Heart right ventricle (tissue), 16 donors: ENCODE measurements around the gene RAB11FIP2. TPM values are rescaled to one million over a fixed set of nuclear protein-coding genes. Genes with fewer than 3 reads are reported as not detected.

Experiments
- ATAC-seq, 8 donors: fragments of 200-7000 bp; cut with Tn5 transposase; one replicate each; pipeline ENCODE4 v1.9.1; 2020; ENCODE audit warnings: mild to moderate bottlenecking in 8 of 8, moderate library complexity in 8 of 8, moderate number of reproducible peaks in 1 of 8
- DNase-seq, 2 donors: peaks; one replicate each; pipeline ENCODE4 v3.0.0-alpha.2; 2020
- H3K27ac ChIP-seq, 10 donors: fragments of 200-600 bp; sonication (generic) in 2 of 10; one replicate each; pipeline versions ENCODE4 v1.5.0 to v1.8.0; 2020 to 2022; ENCODE audit warnings: mild to moderate bottlenecking in 3 of 10
- H3K27me3 ChIP-seq, 7 donors: fragments of 200-600 bp; one replicate each; pipeline ENCODE4 v1.8.0; 2021 to 2022; ENCODE audit warnings: mild to moderate bottlenecking in 2 of 7
- H3K36me3 ChIP-seq, 9 donors: fragments of 200-600 bp; sonication (generic) in 1 of 9; one replicate each; pipeline versions ENCODE4 v1.5.0 to v1.8.0; 2020 to 2022; ENCODE audit warnings: mild to moderate bottlenecking in 2 of 9
- H3K4me1 ChIP-seq, 9 donors: fragments of 200-600 bp; sonication (generic) in 1 of 9; one replicate each; pipeline versions ENCODE4 v1.5.0 to v1.8.0; 2020 to 2022; ENCODE audit warnings: mild to moderate bottlenecking in 4 of 9
- H3K4me3 ChIP-seq, 10 donors: fragments of 200-600 bp; sonication (generic) in 2 of 10; one replicate each; pipeline versions ENCODE4 v1.5.0 to v1.8.0; 2020 to 2022; ENCODE audit warnings: mild to moderate bottlenecking in 7 of 10, moderate library complexity in 2 of 10
- H3K9me3 ChIP-seq, 11 donors: fragments of 200-600 bp in 10 of 11; sonication (generic) in 2 of 11; one replicate each; pipeline versions ENCODE4 v1.5.0 to v1.8.0; 2013 to 2022; ENCODE audit warnings: mild to moderate bottlenecking in 2 of 11, control low read depth in 1 of 11, moderate library complexity in 1 of 11
- WGBS, 2 donors: extraction: QIAGEN DNeasy Blood & Tissue Kit; methylation state at CpG; one replicate each; pipeline ENCODE4 v1.1.7; 2013; ENCODE audit warnings: inconsistent platforms in 1 of 2; 5-methylcytosine and 5-hydroxymethylcytosine counted together
- intact Hi-C, 10 donors: fragments of 100-400 bp; cut with DNase I; formaldehyde crosslinking; loops; one replicate each; pipeline versions ENCODE4 v1.11.1 to v1.14.2; 2022
- polyA plus RNA-seq, 2 donors: library from polyadenylated mRNA; stranded (reverse); fragments of 200-250 nt; gene quantifications; one replicate each; pipeline ENCODE4 v1.2.3, GENCODE V29; 2013
- total RNA-seq, 10 donors: library from RNA; stranded (reverse); fragmentation: NEBNext Ultra II Directional in 3 of 10; extraction: Animal tissue kit (Norgen Biotek cat#: 25700) in 3 of 10; gene quantifications; one replicate each; pipeline versions ENCODE4 v1.2.1 to v1.2.4, GENCODE V29; 2021 to 2023
- TF ChIP-seq, protein P1 (sequence below), 9 donors: fragments of 200-600 bp; sonication (generic) in 2 of 9; IDR thresholded peaks; one replicate each; pipeline versions ENCODE4 v1.5.0 to v1.8.0; 2021 to 2022; ENCODE audit warnings: antibody characterized with exemption in 9 of 9, mild to moderate bottlenecking in 5 of 9, moderate library complexity in 1 of 9
- donor health status: Arrhythmogenic right ventricular cardiomyopathy.
- donor health status: ischemic (EF 13 %, LVEDD 7.1; RV severe dilation, severe dysfunction).
- donor health status: healthy with polysubstance abuse.
- donor health status: DM: no; HTN: yes; CAD: no.
- donor health status: DM: no; HTN: no; CAD: no.
- donor health status: ischemic (EF 25% LVEDD 6.9; RV normal size, moderate dysfunction).
- donor health status: ischemic (EF 25% LVEDD 5.7; RV mildly dilated, moderate dysfunction).
- donor health status: healthy.
- donor health status: DM: yes; HTN: yes; CAD: no.
- donor health status: Ischemic cardiomyopathy.
- donor health status: ischemic (EF 35%, LVEDD 5.7; RV mildly dilated, moderate dysfunction).
- donor health status: nonischemic (EF 11% LVEDD 7.7; RV severe dilation, severe dysfunction).
- donor health status: DM: yes; HTN: yes; CAD: no.
- donor health status: PGD.
- donor health status: ischemic (EF 29% LVEDD 5.4; RV normal size, mild dysfunction).
- donor health status: nonischemic (EF 23%, LVEDD 6.1; RV moderate dilation, normal function).

The RAB11FIP2 gene
- total and polyA plus RNA-seq, 12 donors = 2.6 to 17.2 (median 13.6) TPM

DNA sequence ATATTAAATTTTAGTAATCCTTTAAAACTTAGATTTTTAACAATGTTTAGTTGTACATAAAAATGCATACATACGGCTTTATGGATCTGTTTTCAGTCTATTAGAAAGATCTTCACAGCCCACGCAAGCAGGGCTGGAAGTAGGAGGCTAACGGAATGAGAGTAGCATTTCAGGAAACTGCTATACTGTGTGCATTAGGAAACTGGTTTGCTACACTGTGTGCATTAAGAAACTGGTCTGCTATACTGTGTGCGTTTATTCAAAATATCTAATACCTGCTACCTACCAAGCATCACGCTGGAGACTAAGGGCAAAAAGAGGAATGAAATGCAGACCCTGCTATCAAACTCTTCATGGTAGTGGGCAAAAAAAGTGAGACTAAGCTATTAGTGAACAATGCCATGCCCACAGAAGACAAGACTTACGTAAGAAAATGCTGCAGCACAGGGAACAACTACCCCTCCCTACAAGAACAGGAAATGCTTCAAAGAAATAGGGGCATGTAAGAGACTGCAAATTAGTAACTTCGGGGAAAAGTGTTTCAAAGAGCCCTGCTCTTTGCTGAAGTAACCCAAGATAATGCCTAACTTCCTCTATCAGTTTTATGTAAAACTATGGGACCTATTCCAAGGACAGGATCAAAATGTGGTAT is 11.3 kb downstream of the RAB11FIP2 start:
- DNase-seq (no peak), ATAC-seq (peak in 3 of 8 donors; percentile 26 to 68 (median 42))
- Histone ChIP-seq H3K27ac (peak overlapping the region in 1 of 10 donors; percentile 58), H3K36me3 (peaks cover 0 to 41% (median 0%) of the 10 kb centered on the region in 9 donors), H3K4me3 (peak overlapping the region in 1 of 10 donors; percentile 7), H3K27me3 (no peaks in the 10 kb centered on the region), H3K9me3 (no peaks in the 10 kb centered on the region), H3K4me1 (peaks cover 0 to 44% (median 27%) of the 10 kb centered on the region in 9 donors)
- WGBS, 2 donors = 80 to 82% methylated on average over 7 of the region's 7 CpGs
- intact Hi-C loops = loop anchor here in 1 of 10 donors (5.0 kb wide), 1 partner anchor 312 kb away; no protein-coding TSS in a partner anchor
- TF ChIP-seq, protein P1, sequence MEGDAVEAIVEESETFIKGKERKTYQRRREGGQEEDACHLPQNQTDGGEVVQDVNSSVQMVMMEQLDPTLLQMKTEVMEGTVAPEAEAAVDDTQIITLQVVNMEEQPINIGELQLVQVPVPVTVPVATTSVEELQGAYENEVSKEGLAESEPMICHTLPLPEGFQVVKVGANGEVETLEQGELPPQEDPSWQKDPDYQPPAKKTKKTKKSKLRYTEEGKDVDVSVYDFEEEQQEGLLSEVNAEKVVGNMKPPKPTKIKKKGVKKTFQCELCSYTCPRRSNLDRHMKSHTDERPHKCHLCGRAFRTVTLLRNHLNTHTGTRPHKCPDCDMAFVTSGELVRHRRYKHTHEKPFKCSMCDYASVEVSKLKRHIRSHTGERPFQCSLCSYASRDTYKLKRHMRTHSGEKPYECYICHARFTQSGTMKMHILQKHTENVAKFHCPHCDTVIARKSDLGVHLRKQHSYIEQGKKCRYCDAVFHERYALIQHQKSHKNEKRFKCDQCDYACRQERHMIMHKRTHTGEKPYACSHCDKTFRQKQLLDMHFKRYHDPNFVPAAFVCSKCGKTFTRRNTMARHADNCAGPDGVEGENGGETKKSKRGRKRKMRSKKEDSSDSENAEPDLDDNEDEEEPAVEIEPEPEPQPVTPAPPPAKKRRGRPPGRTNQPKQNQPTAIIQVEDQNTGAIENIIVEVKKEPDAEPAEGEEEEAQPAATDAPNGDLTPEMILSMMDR (IDR thresholded peaks at IDR 0.05) = no peak

DNA sequence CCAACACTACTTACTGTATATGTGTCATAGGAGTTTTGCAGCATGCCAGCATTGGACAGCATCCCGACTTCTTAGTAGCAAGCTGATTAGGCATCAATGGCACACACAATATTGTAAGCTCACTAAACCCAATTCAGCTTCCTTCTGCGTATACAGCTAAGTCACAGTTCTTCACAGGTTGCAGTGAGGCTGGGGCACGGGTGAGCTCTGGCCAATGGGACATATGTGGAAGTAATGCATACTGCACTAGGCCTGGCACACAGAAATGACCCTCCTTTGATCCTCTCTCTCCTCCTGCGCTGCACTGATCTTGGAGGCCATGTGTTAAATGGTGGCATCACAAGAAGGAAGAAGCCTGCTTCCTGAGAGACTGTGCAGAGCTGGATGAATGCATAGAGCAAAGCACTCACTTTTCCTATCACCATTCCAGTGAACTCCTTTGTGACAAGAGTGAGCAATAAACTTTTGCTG is 11.9 kb downstream of the RAB11FIP2 start:
- ATAC-seq (peak in 1 of 8 donors; percentile 45), DNase-seq (no peak)
- Histone ChIP-seq H3K4me3 (peak overlapping the region in 1 of 10 donors; percentile 7), H3K27me3 (no peaks in the 10 kb centered on the region), H3K36me3 (peaks cover 0 to 41% (median 0%) of the 10 kb centered on the region in 9 donors), H3K9me3 (no peaks in the 10 kb centered on the region), H3K4me1 (peaks cover 0 to 38% (median 21%) of the 10 kb centered on the region in 9 donors), H3K27ac (peak overlapping the region in 1 of 10 donors; percentile 58)
- TF ChIP-seq, protein P1 (IDR thresholded peaks at IDR 0.05) = no peak
- WGBS, 2 donors = 78 to 87% methylated on average over 4 of the region's 4 CpGs
- intact Hi-C loops = loop anchor here in 1 of 10 donors (5.0 kb wide), 1 partner anchor 312 kb away; no protein-coding TSS in a partner anchor

DNA sequence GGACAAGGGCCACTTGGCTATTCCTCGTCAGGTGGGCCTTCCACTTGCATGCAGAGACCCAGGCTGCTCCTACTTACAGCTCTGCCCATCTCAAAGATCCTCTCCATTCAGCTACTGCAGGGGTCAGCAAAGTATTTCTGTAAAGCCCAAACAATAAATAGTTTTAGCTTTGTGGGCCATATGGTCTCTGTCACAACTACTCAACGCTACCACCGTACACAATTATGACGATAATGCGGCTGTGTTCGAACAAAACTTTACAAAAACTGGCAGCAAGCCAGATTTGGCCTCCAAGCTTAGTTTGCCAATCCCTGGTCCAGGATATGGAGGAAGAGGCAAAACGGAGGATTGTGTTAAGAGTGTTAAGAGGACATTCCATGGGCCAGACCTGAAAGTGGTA is 12.8 kb downstream of the RAB11FIP2 start:
- Histone ChIP-seq H3K4me3 (no peak overlapping the region), H3K36me3 (peaks cover 0 to 37% (median 0%) of the 10 kb centered on the region in 9 donors), H3K27me3 (no peaks in the 10 kb centered on the region), H3K4me1 (peaks cover 0 to 31% (median 16%) of the 10 kb centered on the region in 9 donors), H3K9me3 (no peaks in the 10 kb centered on the region), H3K27ac (no peak overlapping the region)
- DNase-seq (no peak), ATAC-seq (no peak)
- intact Hi-C loops = no loop called here
- WGBS, 2 donors = 48 to 50% methylated on average over 7 of the region's 7 CpGs
- TF ChIP-seq, protein P1 (IDR thresholded peaks at IDR 0.05) = no peak

DNA sequence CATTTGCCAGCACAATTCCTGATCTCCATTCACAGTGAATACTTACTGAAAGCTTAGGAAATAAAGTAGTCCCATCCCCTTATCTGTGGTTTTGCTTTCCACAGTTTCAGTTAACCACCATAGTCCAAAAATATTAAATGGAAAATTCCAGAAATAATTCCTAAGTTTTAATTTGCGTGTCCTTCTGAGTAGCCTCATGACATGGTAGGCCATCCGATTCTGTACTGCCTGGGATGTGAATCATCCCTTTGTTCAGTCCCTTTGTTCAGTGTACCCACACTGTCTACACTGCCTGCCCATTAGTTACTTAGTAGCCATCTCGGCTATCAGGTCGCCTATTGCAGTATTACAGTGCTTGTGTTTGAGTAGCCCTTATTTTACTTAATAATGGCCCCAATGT is 14.2 kb downstream of the RAB11FIP2 start:
- no peak for DNase-seq
- 97 to 98% methylated on average over 4 of the region's 4 CpGs for WGBS, 2 donors
- intact Hi-C loops = no loop called here
- Histone ChIP-seq H3K27me3 (no peaks in the 10 kb centered on the region), H3K27ac (no peak overlapping the region), H3K4me3 (no peak overlapping the region), H3K9me3 (no peaks in the 10 kb centered on the region), H3K36me3 (peaks cover 0 to 31% (median 0%) of the 10 kb centered on the region in 9 donors), H3K4me1 (peaks cover 0 to 31% (median 16%) of the 10 kb centered on the region in 9 donors)
- TF ChIP-seq, protein P1 (IDR thresholded peaks at IDR 0.05) = no peak
- no peak for ATAC-seq
